Heart left ventricle (tissue), 13 donors: ENCODE data around the gene FAM149A.

ENCODE experiments used
- CTCF ChIP-seq, 12 donors: fragments of 200-600 bp; sonication (generic) in 4 of 12; IDR thresholded peaks; one replicate each; pipeline versions ENCODE4 v1.5.0 to v1.8.0; 2018 to 2022; ENCODE audit warnings: antibody characterized with exemption in 12 of 12, mild to moderate bottlenecking in 5 of 12
- POLR2A ChIP-seq, 2 donors: fragments of 450-650 bp; IDR thresholded peaks; one replicate each; pipeline ENCODE4 v1.6.1; 2017; ENCODE audit warnings: antibody characterized with exemption in 2 of 2, mild to moderate bottlenecking in 2 of 2, moderate library complexity in 2 of 2
- donor health status: ischemic (EF 13 %, LVEDD 7.1; RV severe dilation, severe dysfunction).
- donor health status: DM: no; HTN: yes; CAD: no.
- donor health status: DM: no; HTN: no; CAD: no.
- donor health status: ischemic (EF 25% LVEDD 6.9; RV normal size, moderate dysfunction).
- donor health status: ischemic (EF 25% LVEDD 5.7; RV mildly dilated, moderate dysfunction).
- donor health status: ischemic (EF 35%, LVEDD 5.7; RV mildly dilated, moderate dysfunction).
- donor health status: nonischemic (EF 11% LVEDD 7.7; RV severe dilation, severe dysfunction).
- donor health status: DM: yes; HTN: yes; CAD: no.
- donor health status: PGD.
- donor health status: ischemic (EF 29% LVEDD 5.4; RV normal size, mild dysfunction).
- donor health status: nonischemic (EF 23%, LVEDD 6.1; RV moderate dilation, normal function).

- TF ChIP-seq CTCF (IDR thresholded peaks at IDR 0.05) = no peak
- TF ChIP-seq POLR2A (IDR thresholded peaks at IDR 0.05) = no peak
These were observed 1.6 kb upstream of the FAM149A start for GRCh38 chr4:186102931-186103330.
